Measurements from ENCODE around the gene NRDC. TPM values are rescaled to one million over a fixed set of nuclear protein-coding genes. Genes with fewer than 3 reads are reported as not detected.

Gene NRDC
- total RNA-seq, 1 experiment from 2014 or later = 147 TPM

GRCh38 chr1:51829058-51829457 lies 49.5 kb downstream of the NRDC start:
- Histone ChIP-seq H3K23me2 (ENCODE audit: insufficient read length, low read depth, low read length, poor library complexity, severe bottlenecking) (no peaks in the 10 kb centered on the region), H3K9me3 (ENCODE audit: control insufficient read depth, low read depth, low read length) (no peaks in the 10 kb centered on the region), H3K23ac (ENCODE audit: insufficient read length, low read depth, low read length) (no peak overlapping the region), H3K27me3 (ENCODE audit: insufficient read depth, low read length) (no peaks in the 10 kb centered on the region), H2BK12ac (ENCODE audit: insufficient read length, low read depth, low read length) (no peak overlapping the region), H2BK20ac (ENCODE audit: low read depth, low read length, poor library complexity, severe bottlenecking) (no peak overlapping the region), H2BK5ac (ENCODE audit: insufficient read length, low read length) (no peak overlapping the region), H3K18ac (ENCODE audit: insufficient read length, low read depth, low read length) (no peak overlapping the region), H3T11ph (ENCODE audit: low read length) (no peak overlapping the region), H2AFZ (ENCODE audit: low read length) (no peak overlapping the region), H4K91ac (ENCODE audit: insufficient read length, low read depth, low read length) (no peak overlapping the region), H2AK5ac (ENCODE audit: insufficient read length, low read length) (no peak overlapping the region), H3K4me1 (ENCODE audit: insufficient read depth, low read length) (no peaks in the 10 kb centered on the region), H4K5ac (ENCODE audit: insufficient read length, low read depth, low read length) (no peak overlapping the region), H3K14ac (ENCODE audit: insufficient read depth, low read length) (no peak overlapping the region), H3K56ac (ENCODE audit: insufficient read length, low read depth, low read length) (no peak overlapping the region), H4K20me1 (ENCODE audit: control insufficient read depth, insufficient read depth, insufficient read length) (no peaks in the 10 kb centered on the region), H4K8ac (replicated peaks; ENCODE audit: insufficient read length, low read depth, low read length) (no peak overlapping the region), H3K79me1 (ENCODE audit: insufficient read depth, low read depth, low read length, poor library complexity, severe bottlenecking) (no peaks in the 10 kb centered on the region), H2BK15ac (ENCODE audit: low read depth, low read length) (no peak overlapping the region), H3K27ac (ENCODE audit: insufficient read length, low read depth, low read length) (no peak overlapping the region), H2BK120ac (ENCODE audit: low read depth, low read length, poor library complexity, severe bottlenecking) (no peak overlapping the region), H3K9ac (ENCODE audit: extremely low read depth, insufficient read length, low read length) (no peak overlapping the region), H3K4me2 (ENCODE audit: insufficient read depth, insufficient read length, low read length) (no peak overlapping the region), H3K4ac (ENCODE audit: low read depth, low read length) (no peak overlapping the region), H3K79me2 (ENCODE audit: insufficient read depth, low read length) (no peaks in the 10 kb centered on the region)
- H3K27ac Mint-ChIP-seq = no peak overlapping the region
- TF ChIP-seq, protein P1, sequence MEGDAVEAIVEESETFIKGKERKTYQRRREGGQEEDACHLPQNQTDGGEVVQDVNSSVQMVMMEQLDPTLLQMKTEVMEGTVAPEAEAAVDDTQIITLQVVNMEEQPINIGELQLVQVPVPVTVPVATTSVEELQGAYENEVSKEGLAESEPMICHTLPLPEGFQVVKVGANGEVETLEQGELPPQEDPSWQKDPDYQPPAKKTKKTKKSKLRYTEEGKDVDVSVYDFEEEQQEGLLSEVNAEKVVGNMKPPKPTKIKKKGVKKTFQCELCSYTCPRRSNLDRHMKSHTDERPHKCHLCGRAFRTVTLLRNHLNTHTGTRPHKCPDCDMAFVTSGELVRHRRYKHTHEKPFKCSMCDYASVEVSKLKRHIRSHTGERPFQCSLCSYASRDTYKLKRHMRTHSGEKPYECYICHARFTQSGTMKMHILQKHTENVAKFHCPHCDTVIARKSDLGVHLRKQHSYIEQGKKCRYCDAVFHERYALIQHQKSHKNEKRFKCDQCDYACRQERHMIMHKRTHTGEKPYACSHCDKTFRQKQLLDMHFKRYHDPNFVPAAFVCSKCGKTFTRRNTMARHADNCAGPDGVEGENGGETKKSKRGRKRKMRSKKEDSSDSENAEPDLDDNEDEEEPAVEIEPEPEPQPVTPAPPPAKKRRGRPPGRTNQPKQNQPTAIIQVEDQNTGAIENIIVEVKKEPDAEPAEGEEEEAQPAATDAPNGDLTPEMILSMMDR (conservative IDR thresholded peaks at IDR 0.05) = no peak
- H3K36me3 Mint-ChIP-seq (ENCODE audit: insufficient read depth in 1 of 3, low read depth in 3 of 3) = peaks cover 18 to 53% (median 24%) of the 10 kb centered on the region in 3 experiments
- no peaks in the 10 kb centered on the region for H3K9me3 Mint-ChIP-seq
- no peak overlapping the region for H3K4me3 Mint-ChIP-seq
- WGBS (ENCODE audit: extremely low coverage, insufficient read length, low lambda C conversion rate) = no CpG with 5 or more reads among the region's 2 CpGs
- DNase-seq = no peak
- H3K27me3 Mint-ChIP-seq (ENCODE audit: low read depth) = no peaks in the 10 kb centered on the region
- no peaks in the 10 kb centered on the region for H3K4me1 Mint-ChIP-seq

All from H9 (cell line).